Esophagus mucosa (tissue), 1 donor: Measurements from ENCODE around the gene CKM. TPM values are rescaled to one million over a fixed set of nuclear protein-coding genes. Genes with fewer than 3 reads are reported as not detected.
A peak's percentile ranks its signal among the peaks of the same experiment; 100 is the strongest.
"Not testable (repeated sequence)": the region's sequence is repeated elsewhere in the genome, so short reads cannot be mapped to it uniquely, and the experiment has no call there.

Source experiments
- ATAC-seq: fragments of 200-7000 bp; cut with Tn5 transposase; one replicate; pipeline ENCODE4 v1.9.1; 2020
- total RNA-seq: library from RNA; stranded (reverse); gene quantifications from one replicate; pipeline ENCODE4 v1.2.4, GENCODE V29; 2023
- donor health status: DM: yes; HTN: yes; CAD: no.

Gene CKM
- total RNA-seq, 1 donor from 2014 or later: 0.96 TPM

DNA sequence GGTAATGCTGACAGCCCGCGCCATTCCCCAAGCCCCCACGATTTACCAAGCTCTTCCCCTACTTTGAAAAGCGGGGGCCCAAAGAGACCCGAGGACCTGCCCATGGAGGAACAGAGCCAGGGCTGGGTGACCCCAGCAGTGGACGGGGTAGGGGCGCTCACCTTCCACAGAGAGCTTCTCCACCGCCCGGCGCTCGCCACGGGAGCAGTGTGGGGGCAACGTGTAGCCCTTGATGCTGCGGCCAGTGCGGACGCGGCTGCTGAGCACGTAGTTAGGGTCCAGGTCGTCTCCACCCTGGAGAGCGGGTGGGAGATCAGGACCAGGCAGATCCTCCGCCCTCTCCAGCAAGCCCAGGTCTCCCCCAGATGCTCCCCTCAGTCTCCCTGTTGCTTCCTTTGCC lies 7.4 kb downstream of the CKM start:
- ATAC-seq: peak; percentile 41

DNA sequence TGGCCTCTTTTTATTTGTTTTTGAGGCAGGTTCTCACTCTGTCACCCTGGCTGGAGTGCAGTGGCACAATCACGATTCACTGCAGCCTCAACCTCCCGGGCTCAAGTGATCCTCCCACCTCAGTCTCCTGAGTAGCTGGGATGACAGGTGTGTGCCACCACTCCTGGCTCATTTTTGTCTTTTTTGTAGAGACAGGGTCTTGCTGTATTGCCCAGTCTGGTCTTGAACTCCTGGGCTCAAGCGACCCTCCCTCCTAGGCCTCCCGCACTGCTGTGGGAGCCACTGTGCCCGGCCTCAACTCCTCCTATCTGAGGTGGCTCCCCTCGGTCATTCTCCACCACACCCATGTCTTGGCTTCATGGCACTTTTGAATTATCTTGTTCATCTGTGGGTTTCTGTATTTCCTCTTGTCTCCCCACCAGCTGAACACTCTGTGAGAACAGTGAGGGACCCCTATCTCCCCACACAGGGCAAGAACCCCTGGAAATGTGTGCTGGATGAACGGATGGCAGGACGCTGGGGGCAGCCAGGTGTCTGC lies 7.9 kb downstream of the CKM start:
- peak; percentile 21 for ATAC-seq

DNA sequence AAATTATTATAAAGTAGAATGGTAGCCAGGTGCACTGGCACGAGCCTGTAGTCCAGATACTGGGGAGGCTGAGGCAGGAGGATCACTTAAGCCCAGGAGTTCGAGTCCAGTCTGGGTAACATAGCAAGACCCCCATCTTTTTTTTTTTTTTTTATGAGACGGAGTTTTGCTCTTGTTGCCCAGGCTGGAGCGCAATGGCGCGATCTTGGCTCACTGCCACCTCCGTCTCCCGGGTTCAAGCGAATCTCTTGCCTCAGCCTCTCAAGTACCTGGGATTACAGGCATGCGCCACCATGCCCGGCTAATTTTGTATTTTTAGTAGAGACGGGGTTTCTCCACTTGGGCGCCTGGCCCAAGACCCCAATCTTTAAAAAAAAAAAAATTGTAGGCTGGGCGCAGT lies 10.4 kb downstream of the CKM start:
- not testable (repeated sequence) for ATAC-seq

DNA sequence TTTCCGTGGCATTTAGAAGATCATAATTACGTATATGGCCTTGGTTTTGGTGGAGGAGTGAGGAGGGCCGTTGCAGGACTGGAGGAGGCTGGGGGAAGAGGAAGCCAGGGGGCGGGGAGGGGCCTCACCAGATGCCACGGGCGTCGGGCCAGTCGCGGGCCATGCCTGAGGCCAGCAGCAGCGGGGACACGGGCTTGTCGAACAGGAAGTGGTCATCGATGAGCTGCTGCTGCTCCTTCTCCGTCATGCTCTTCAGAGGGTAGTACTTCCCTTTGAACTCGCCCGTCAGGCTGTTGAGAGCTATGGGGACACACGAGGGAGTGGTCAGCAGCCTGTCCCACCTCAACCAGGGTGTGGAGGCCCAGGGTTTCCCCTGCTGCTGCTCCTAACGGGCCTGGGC lies 11.1 kb downstream of the CKM start:
- ATAC-seq: peak; percentile 18

DNA sequence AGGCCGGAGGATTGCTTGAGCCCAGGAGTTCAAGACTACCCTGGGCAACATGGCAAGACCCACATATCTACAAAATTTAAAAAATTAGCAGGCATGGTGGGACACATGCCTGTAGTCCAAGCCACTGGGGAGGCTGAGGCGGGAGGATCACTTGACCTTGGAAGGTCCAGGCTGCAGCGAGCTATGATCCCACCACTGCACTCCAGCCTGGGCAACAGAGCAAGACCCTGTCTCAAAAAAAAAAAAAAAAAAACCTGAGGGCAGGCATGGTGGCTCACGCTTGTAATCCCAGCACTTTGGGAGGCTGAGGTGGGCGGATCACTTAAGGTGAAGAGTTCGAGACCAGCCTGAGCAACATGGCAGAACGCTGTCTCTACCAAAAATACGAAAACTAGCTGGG lies 13.4 kb downstream of the CKM start:
- ATAC-seq: not testable (repeated sequence)

DNA sequence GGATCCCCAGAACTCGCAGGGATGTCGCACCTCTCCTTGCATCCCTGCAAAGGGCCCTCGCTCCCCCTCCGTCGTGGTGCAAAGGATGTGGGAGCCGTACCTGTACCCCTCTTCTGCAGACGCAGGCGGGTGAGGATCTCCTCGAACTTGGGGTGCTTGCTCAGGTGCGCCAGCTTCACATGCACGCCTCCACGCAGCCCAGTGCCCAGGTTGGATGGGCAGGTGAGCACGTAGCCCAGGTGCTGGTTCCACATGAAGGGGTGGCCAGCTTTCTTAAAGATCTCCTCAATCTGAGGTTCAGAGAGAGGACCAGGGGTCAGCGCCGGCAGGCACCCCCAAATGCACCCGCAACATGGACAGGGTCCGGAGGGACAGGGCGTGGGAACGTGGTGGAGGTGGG lies 15.3 kb downstream of the CKM start:
- ATAC-seq: no peak

DNA sequence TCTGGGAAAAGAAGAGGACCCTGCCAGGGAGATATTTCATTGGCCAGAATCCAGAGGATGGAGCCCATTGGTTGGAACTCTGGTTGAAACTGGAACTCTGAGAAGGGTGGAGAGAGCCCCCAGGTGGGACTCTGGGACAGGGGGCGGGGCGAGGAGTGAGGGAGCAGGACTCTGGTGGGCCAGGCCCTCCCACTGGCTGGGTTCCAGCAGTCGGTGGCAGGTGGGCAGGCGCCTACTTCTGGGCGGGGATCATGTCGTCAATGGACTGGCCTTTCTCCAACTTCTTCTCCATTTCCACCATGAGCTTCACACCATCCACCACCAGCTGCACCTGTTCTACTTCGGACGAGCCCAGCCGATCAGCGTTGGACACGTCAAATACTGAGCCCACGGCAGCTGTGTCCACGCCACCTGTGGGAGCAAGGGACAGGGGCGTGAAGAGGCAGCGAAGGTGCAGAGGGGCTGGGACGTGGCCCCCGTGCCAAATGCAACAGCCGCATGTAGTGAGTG lies 16.1 kb downstream of the CKM start:
- no peak for ATAC-seq

DNA sequence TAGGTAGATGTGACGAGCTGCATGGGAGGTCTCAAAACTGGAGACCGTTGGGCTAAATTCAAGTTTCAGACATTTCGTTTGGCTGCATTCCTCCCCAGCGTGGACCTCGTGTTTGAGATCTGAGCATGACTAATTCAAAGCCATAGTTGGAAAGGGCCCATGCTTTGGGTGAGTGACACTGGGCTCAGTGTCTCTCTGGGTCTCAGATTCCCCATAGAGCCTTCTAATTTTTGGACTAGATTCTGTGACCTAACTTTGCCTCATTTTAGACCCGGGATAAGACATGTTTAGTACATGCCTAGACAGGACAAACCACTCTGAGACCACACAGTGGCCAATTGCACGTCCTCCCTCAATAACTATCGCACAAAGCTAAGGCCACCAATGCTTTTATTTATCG lies 16.6 kb downstream of the CKM start:
- ATAC-seq: peak; percentile 33

DNA sequence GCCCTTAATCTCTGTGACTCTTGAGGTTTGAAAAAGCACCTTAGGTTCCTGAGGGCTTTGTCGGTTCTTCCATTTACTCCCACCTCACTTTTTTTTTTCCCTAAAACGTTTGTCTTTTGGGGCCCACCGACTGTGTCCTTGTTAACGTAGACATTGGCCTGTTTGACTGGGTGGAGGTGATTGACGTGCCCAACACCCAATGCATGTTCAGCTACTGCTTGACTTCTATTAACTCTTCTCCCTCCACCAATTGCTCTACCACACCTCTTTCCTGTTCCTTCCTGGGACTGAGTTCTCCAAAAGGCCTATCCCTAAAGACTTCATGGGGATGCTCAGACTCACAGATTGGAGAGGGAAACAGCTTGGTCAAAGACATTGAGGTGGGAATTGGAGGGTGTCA lies 17.3 kb downstream of the CKM start:
- ATAC-seq: no peak

DNA sequence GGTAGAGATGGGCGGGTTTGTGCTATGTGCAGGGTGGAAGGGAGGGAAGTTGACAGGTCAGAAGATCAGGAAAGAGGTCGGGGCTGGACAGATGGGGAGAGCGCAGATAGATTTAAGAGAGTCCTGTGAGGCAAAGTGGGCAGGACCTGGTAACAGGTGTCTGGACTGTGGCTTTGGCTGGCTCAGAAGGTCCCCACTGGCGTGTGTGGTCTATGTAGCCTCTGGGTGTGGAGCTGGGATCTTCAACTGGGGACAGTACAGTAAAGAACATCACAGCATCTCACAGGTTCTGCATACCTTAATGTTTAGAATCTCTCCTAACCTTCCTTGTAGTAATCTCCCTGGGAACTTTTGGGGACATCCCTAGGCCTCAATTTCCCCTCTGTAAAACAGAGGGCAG lies 17.7 kb downstream of the CKM start:
- ATAC-seq: no peak

DNA sequence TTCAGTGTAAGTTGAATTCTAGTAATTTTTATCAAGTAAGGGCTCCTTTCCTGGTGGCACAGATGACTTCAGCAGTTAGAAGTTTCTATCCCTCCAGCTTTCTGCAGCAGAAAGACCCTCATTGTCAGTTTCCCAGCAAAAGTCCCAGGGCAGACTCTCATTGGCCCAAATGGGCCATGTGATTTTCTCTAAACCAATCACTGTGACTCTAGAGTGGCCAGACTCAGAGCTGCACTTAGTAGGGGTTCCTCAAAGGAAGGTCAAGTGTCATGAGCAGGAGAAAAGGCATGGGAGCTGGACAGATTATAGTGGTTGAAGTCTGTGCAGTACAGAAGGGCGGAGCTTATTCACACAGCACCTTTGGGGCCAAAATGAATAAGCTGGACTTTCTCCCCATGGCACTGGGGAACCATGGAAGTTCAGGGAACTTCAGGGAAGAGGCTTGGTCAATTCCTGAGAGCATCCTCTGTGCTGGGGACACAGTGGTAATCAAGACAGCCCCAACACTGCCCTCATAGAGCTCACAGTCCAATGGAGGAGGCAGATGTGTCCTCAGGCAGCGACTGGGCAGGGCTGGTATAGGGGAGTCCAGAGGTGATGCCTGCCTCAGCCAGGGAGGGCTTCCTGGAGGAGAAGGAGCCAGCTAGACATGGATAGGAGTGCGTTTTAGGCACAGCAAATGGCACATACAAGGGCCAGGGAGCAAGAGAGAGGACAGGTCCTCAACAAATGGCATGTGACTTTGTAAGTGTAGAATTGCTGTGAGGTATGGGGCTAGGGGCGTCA lies 18.3 kb downstream of the CKM start:
- no peak for ATAC-seq

DNA sequence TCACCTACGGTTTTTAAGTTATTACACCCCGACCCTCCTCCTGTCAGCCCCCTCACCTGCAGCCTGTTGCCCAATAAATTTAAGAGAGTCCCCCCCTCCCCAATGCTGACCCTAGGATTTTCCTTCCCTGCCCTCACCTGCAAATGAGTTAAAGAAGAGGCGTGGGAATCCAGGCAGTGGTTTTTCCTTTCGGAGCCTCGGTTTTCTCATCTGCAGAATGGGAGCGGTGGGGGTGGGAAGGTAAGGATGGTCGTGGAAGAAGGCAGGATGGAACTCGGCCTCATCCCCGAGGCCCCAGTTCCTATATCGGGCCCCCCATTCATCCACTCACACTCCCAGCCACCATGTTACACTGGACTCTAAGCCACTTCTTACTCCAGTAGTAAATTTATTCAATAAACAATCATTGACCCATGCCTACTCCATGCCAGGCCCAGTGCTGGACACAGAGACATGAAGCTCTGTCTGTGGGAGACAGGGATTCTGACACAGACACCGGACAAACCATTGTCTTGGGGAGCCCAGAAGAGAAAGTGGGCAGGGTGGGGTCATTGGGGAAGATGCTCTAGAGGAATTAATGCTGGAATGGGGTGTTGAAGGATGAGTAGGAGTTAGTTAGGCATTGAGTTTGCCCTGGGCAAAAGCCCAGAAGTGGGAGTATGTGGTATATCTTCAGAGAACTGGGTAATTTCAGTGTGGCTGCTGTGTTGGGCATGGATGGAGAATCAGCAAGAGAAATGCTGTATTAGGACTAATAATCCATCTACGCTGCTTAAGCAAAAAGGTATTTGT lies 19.2 kb downstream of the CKM start:
- no peak for ATAC-seq

DNA sequence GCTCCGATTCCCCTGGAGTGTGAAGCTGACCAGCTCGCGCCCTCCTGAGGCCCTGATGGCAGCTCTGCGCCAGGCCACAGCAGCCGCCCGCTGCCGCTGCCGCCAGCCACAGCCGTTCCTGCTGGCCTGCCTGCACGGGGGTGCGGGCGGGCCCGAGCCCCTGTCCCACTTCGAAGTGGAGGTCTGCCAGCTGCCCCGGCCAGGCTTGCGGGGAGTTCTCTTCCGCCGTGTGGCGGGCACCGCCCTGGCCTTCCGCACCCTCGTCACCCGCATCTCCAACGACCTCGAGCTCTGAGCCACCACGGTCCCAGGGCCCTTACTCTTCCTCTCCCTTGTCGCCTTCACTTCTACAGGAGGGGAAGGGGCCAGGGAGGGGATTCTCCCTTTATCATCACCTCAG lies 20.3 kb downstream of the CKM start:
- no peak for ATAC-seq

DNA sequence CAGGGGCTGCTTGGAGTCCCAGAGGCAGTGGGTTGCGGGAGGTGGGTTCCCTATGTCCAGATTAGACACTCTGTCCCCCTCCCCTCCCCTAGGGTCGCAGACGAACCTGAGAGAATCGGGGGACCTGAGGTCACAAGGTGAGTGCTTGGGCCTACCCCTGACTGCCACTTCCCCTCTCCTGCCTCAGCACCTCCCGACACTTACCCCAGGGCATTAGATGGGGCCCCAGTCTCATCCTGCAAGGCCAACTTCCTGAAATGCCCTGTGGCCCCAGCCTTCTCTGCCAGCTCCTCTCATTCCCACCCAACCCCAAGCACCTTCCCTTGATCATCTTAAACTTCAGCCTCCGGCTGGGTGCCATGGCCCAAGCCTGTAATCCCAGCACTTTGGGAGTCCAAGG lies 23.0 kb downstream of the CKM start:
- ATAC-seq: no peak

DNA sequence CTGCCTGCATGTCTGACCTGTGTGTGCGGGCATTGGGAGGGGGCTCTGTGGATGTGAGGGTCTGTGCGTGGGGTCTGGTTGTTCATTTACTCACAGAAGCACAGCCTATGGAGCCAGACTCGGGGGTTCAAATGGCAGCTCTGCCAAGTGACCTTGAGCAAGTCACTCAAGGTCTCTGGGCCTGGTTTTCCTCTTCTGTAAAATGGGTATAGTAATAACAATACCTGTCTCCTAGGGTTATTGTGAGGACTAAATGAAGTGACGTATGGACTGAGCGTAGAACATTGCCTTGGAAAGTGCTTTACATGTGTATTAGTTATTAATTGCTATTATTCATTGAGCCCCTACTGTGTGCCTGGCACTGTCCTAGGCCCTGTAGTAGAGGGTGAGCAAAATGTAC lies 24.4 kb downstream of the CKM start:
- no peak for ATAC-seq

DNA sequence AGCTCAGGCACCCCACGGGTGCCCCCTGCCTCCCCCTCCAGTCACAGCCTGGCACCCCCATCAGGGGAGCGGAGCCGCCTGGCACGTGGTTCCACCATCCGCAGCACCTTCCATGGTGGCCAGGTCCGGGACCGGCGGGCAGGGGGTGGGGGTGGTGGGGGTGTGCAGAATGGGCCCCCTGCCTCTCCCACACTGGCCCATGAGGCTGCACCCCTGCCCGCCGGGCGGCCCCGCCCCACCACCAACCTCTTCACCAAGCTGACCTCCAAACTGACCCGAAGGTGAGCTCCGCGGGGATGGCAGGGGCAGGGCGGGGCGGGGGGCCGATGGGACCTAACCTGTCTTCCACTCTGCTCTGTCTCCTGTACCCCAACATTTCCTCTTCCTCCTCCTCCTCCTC lies 25.0 kb downstream of the CKM start:
- no peak for ATAC-seq

DNA sequence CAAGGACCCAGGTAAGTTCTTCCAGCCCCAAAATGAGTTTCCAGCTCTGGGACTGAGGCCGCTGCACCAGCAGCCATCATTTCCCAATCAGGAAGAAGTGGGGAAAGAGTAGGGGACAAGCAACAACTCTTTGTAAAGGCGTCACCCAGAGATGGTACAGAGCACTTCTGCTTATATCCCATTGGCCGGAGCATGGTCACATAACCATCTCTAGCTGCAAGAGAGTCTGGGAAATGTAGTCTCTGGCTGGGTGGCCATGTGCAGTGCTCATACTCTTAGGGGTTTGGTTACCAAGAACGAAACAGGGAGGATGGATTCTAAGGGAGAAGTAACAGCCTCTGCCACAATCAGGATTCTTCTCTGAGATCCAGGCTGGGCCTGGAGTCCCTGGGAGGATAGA lies 26.3 kb downstream of the CKM start:
- ATAC-seq: no peak

DNA sequence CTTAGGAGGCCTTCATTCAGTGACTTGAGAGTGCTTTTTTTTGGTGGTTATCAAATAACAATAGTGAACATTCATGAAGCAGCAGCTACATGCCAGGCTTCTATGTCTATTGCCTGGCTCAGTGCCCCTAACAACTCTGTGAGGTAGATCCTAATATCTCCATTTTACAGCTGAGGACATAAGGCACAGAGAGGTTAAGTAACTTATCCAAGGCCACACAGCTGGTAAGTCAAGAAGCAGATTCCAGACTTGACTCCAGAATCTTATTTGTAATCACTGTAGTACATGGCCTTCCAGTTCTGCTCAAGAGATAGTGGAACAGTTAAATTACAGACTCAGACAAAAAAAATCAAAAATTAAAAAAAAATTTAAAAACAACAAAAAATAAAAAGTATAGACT lies 26.8 kb downstream of the CKM start:
- ATAC-seq: no peak

DNA sequence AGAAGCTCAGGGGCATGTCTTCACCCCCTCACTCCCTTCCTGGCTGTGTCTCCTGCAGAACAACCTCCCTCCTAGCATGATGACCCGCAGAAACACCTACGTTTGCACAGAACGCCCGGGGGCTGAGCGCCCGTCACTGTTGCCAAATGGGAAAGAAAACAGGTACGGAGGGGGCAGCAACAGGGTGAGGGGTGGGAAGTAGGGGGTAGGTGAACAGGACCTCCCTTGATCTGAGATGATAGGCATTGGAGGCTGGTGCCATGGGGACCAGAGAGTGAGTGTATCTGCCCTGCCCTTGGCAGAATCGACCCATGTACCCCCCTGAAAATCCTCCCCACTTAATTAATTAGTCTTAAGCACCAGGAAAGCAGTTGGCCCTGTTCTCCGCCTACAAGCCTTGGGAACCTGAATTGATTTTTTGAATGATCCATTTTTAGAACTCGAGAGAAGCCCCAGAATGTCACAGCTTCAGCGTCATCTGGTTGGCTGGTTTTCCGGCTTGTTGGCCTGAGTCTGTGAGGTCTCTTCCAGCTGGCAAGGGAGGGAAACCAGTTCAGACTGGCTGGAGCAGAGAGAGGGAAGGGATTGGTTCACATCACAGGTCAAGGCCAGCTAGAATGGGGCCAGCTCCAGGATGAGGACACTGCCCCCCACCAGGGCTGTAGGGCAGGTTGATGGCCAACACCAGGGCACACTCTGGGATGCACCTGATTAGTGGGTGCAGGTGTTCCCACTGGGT lies 28.2 kb downstream of the CKM start:
- no peak for ATAC-seq

DNA sequence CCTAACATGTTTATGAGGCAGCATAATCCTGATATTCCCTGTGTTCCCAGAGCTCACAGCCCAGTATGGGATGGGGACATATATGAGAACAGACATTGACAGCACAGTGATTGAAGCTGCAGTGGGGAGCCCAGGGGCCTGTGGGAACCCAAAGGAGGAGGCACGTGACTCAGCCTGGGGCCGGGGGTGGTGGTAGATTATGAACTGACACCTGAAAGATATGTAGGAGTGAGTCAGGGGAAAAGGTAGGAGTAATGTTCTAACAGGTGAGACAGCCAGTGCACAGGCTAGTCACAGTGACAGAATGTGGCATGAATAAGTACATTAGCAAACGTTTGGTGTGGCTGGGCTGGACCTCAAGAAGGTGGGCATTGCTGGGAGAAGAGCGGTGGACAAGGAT lies 29.0 kb downstream of the CKM start:
- peak; percentile 64 for ATAC-seq

DNA sequence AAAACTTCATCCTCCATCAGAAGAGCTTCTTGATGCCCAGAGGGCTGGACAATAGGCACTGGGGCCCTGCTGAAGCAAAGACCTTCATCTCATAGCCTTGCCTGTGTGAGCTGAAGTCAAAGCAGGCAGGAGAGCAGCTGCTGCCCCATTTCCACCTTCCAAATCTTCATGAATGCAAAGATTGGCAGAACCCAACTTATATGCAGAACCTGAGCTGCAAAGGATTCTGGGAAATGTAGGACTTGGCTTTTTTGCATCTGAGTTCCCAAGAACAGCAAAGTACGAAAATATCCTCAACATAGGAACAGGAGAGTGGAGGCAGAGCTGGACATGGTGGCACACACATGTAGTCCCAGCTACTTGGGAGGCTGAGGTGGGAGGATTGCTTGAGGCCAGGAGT lies 30.8 kb downstream of the CKM start:
- ATAC-seq: no peak

DNA sequence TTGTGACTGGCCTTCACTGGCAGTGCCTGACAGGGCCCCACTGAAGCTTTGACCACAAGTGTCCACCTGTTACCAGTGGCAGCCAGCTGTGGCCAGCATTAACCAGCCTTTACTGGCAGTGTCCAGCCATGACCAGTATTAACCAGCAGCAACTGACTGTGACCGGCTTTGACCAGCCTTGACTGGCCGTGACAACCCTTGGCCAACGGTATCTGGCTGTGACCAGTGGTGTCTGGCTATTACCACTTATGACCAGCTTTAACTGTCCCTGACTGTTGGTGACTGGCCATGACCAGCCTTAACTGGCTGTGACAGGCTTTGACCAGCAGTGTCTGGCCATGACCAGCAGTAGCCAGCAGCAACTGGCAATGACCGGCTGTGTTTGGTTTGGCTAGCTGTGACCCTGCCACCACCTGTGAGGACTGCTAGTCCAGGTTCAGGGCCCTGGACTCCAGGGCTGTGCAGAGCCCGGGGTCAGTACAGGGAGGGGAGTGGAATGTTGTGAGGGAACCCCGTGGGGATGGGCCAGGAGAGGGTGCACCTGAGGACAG lies 32.2 kb downstream of the CKM start:
- ATAC-seq: peak; percentile 29
